Hepatocyte (in vitro differentiated cells): ENCODE measurements around the gene NAXD. TPM values are rescaled to one million over a fixed set of nuclear protein-coding genes. Genes with fewer than 3 reads are reported as not detected.

Source experiments
- DNase-seq: peaks from one replicate; pipeline ENCODE4 v3.0.0-alpha.2; 2016; ENCODE audit warnings: low spot score
- H2AFZ ChIP-seq: fragments of 200-600 bp; sonication (generic); 2 replicates; pipeline ENCODE4 v1.6.0; 2016; ENCODE audit warnings: antibody characterized with exemption, mild to moderate bottlenecking
- H3K27ac ChIP-seq: fragments of 200-600 bp; sonication (generic); 2 replicates; pipeline ENCODE4 v1.5.1; 2016; ENCODE audit warnings: mild to moderate bottlenecking
- H3K27me3 ChIP-seq: fragments of 200-600 bp; sonication (generic); 2 replicates; pipeline ENCODE4 v1.6.1; 2016
- H3K36me3 ChIP-seq: fragments of 200-600 bp; sonication (generic); replicated peaks from 2 replicates; pipeline ENCODE4 v1.5.1; 2016; ENCODE audit warnings: low read depth; ENCODE audit not compliant: insufficient read depth
- H3K4me1 ChIP-seq: fragments of 200-600 bp; sonication (generic); 2 replicates; pipeline ENCODE4 v1.5.1; 2016; ENCODE audit warnings: mild to moderate bottlenecking, moderate library complexity; ENCODE audit not compliant: insufficient read depth
- H3K4me2 ChIP-seq: fragments of 200-600 bp; sonication (generic); 2 replicates; pipeline ENCODE4 v1.6.0; 2016
- H3K4me3 ChIP-seq: fragments of 200-600 bp; sonication (generic); 2 replicates; pipeline ENCODE4 v1.5.1; 2016; ENCODE audit warnings: mild to moderate bottlenecking
- H3K79me2 ChIP-seq: fragments of 200-600 bp; sonication (generic); 2 replicates; pipeline ENCODE4 v1.6.0; 2017; ENCODE audit warnings: mild to moderate bottlenecking
- H3K9me2 ChIP-seq: fragments of 200-600 bp; sonication (generic); replicated peaks from 2 replicates; pipeline ENCODE4 v1.6.0; 2017; ENCODE audit warnings: mild to moderate bottlenecking; ENCODE audit not compliant: insufficient read depth
- H3K9me3 ChIP-seq: fragments of 200-600 bp; sonication (generic); 2 replicates; pipeline ENCODE4 v1.5.1; 2016; ENCODE audit warnings: low read depth, mild to moderate bottlenecking
- H4K20me1 ChIP-seq: fragments of 200-600 bp; sonication (generic); 2 replicates; pipeline ENCODE4 v1.6.0; 2016; ENCODE audit warnings: mild to moderate bottlenecking; ENCODE audit not compliant: insufficient read depth, poor library complexity, severe bottlenecking
- EZH2 ChIP-seq: fragments of 200-600 bp; sonication (generic); IDR thresholded peaks from 2 replicates; pipeline ENCODE4 v1.6.1; 2016; ENCODE audit warnings: antibody characterized with exemption, mild to moderate bottlenecking, borderline replicate concordance
- EZH2phosphoT487 ChIP-seq: fragments of 200-600 bp; sonication (generic); IDR thresholded peaks from one replicate; pipeline ENCODE4 v1.6.1; 2018; ENCODE audit warnings: antibody characterized with exemption, mild to moderate bottlenecking, low read depth, moderate library complexity; ENCODE audit not compliant: unreplicated experiment, severe bottlenecking
- WGBS: methylation state at CpG from one replicate; pipeline ENCODE4 v1.1.6; 2016; ENCODE audit warnings: low lambda C conversion rate; ENCODE audit errors: missing lambda C conversion rate; 5-methylcytosine and 5-hydroxymethylcytosine counted together
- polyA plus RNA-seq: library from polyadenylated mRNA; unstranded; fragments of >200 nt; fragmentation: Nextera tagmentation; extraction: Ambion mirVana; gene quantifications from 2 replicates; pipeline ENCODE4 v1.2.1, GENCODE V29; 2016
- total RNA-seq: library from RNA; depleted of rRNA; stranded (reverse); fragments of >200 nt; gene quantifications from 2 replicates; pipeline ENCODE4 v1.2.3, GENCODE V29; 2014
- TF ChIP-seq, protein P1 (sequence below): fragments of 200-600 bp; sonication (generic); IDR thresholded peaks from 2 replicates; pipeline ENCODE4 v1.5.1; 2016; ENCODE audit warnings: antibody characterized with exemption, mild to moderate bottlenecking; ENCODE audit not compliant: poor library complexity

Gene NAXD
- total and polyA plus RNA-seq, 2 experiments from 2014 or later: 30.9 to 34.5 TPM

DNA sequence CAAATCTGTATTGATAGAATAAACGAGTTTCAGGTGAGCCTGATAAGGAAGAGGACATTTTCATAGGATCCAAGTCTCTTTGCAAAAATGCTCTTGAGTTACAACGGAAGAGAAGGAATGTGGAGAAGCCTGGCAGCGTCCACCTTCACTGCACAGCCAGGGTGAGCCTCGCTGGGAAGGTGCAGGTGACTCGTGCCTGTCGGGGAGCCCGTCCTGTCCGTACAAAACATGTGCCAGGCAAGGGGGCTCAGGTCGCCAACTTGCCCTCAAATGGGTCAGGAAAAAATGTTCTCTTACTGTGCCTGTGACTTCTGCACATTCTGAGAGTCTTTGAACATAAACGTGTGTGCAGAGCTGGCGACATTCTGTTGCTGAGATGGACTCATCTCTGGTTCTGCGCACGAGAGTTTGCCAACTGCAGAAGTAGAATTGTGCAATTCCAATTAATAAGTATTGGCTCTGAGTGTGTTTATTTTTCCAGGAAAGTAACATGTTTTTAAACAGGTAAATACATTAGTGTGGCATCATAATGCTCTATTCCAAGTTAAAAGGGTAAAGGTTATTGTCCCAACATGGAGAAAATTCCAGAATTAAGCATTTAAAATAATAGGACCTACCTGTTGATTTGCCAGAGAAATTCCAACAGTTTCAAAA, 28.6 kb downstream of the NAXD start:
- no peaks in the 10 kb centered on the region for H3K36me3 ChIP-seq

DNA sequence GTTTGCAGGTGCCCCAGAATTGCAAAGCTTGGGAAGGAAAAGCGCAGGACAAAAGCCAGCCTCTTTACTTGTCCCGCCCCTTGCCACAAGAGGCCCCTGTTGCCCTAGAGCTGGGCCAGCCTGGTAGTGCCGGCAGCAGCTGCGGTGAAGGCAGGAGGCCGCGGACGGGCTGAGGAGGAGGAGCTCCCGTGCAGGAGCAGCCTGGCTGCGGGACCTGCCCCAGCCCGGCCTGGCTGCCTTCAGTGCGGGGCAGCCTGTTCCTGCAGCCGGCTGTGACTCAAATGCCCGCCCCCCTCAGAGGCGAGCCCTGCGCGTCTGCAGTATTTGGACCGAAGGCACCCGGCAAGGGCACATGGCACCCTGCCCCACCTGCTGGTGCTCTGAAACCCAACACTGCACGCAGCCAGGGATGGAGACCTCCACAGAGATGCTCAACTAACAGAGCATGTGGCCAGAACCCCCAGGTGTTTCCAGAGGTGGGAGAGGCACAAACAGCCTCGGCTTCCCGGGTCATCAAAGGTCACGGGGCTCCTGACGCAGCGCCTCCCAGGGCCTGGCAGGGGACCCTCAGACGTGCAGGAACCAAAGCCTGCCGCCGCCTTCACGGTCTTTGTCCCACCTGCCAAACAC, 29.7 kb downstream of the NAXD start:
- no peaks in the 10 kb centered on the region for H3K9me2 ChIP-seq
- no peak overlapping the region for H2AFZ ChIP-seq
- no peaks in the 10 kb centered on the region for H3K9me3 ChIP-seq
- TF ChIP-seq EZH2 (no peak), EZH2phosphoT487 (no peak)
- TF ChIP-seq, protein P1, sequence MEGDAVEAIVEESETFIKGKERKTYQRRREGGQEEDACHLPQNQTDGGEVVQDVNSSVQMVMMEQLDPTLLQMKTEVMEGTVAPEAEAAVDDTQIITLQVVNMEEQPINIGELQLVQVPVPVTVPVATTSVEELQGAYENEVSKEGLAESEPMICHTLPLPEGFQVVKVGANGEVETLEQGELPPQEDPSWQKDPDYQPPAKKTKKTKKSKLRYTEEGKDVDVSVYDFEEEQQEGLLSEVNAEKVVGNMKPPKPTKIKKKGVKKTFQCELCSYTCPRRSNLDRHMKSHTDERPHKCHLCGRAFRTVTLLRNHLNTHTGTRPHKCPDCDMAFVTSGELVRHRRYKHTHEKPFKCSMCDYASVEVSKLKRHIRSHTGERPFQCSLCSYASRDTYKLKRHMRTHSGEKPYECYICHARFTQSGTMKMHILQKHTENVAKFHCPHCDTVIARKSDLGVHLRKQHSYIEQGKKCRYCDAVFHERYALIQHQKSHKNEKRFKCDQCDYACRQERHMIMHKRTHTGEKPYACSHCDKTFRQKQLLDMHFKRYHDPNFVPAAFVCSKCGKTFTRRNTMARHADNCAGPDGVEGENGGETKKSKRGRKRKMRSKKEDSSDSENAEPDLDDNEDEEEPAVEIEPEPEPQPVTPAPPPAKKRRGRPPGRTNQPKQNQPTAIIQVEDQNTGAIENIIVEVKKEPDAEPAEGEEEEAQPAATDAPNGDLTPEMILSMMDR: peak; percentile 44
- peaks cover 7% of the 10 kb centered on the region for H4K20me1 ChIP-seq
- no peaks in the 10 kb centered on the region for H3K79me2 ChIP-seq
- peak; percentile 80 for DNase-seq
- WGBS: 50% methylated on average over 27 of the region's 28 CpGs
- H3K27ac ChIP-seq: no peak overlapping the region
- peaks cover 8% of the 10 kb centered on the region for H3K4me1 ChIP-seq
- no peaks in the 10 kb centered on the region for H3K27me3 ChIP-seq
- H3K4me3 ChIP-seq: no peak overlapping the region
- peak overlapping the region; percentile 24 for H3K4me2 ChIP-seq
- H3K36me3 ChIP-seq: no peaks in the 10 kb centered on the region

More for the DNA sequence above, 28.6 kb downstream of the NAXD start:
- H3K9me3 ChIP-seq: no peaks in the 10 kb centered on the region
- H3K9me2 ChIP-seq: no peaks in the 10 kb centered on the region
- 89% methylated on average over 13 of the region's 13 CpGs for WGBS
- no peak overlapping the region for H2AFZ ChIP-seq
- H3K79me2 ChIP-seq: no peaks in the 10 kb centered on the region
- TF ChIP-seq, protein P1: no peak
- no peak overlapping the region for H3K4me2 ChIP-seq
- H3K27me3 ChIP-seq: no peaks in the 10 kb centered on the region
- no peak overlapping the region for H3K27ac ChIP-seq
- no peak overlapping the region for H3K4me3 ChIP-seq
- H3K4me1 ChIP-seq: peaks cover 8% of the 10 kb centered on the region
- H4K20me1 ChIP-seq: peaks cover 14% of the 10 kb centered on the region
- no peak for DNase-seq

DNA sequence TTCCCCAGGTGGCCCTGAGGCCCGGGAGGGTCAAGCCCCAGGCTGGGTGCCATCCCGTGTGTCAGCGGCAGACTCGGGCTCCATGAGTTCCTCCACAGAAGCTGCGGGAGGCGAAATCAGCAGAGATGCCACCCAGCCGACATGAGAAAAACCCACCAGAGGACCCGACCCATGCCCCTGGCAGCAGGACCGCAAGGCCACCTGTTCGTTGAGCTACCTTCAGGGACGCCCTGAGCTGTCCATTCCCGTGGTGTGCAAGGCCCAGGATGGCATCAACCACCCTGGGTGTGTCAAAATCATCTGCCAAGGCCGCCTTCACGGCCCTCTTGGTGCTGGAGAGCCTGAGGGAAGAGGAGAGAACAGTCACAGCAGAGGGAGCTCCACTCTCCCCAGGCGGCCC, 30.4 kb downstream of the NAXD start:
- Histone ChIP-seq H3K9me3 (no peaks in the 10 kb centered on the region), H3K4me2 (no peak overlapping the region), H2AFZ (no peak overlapping the region), H3K79me2 (no peaks in the 10 kb centered on the region), H4K20me1 (peaks cover 4% of the 10 kb centered on the region), H3K4me1 (peaks cover 8% of the 10 kb centered on the region), H3K4me3 (no peak overlapping the region), H3K27ac (no peak overlapping the region), H3K36me3 (no peaks in the 10 kb centered on the region), H3K9me2 (no peaks in the 10 kb centered on the region), H3K27me3 (no peaks in the 10 kb centered on the region)
- WGBS: 89% methylated on average over 15 of the region's 15 CpGs
- TF ChIP-seq, protein P1: no peak
- no peak for TF ChIP-seq EZH2
- TF ChIP-seq EZH2phosphoT487: no peak
- no peak for DNase-seq
